HG02610 (cell line): ENCODE results near the gene COL3A1.

Experiments used
- ATAC-seq: cut with Tn5 transposase; IDR thresholded peaks from one replicate; pipeline ENCODE4 v1.9.1; 2021; ENCODE audit warnings: mild to moderate bottlenecking, moderate library complexity; ENCODE audit not compliant: unreplicated experiment

Gene COL3A1

DNA sequence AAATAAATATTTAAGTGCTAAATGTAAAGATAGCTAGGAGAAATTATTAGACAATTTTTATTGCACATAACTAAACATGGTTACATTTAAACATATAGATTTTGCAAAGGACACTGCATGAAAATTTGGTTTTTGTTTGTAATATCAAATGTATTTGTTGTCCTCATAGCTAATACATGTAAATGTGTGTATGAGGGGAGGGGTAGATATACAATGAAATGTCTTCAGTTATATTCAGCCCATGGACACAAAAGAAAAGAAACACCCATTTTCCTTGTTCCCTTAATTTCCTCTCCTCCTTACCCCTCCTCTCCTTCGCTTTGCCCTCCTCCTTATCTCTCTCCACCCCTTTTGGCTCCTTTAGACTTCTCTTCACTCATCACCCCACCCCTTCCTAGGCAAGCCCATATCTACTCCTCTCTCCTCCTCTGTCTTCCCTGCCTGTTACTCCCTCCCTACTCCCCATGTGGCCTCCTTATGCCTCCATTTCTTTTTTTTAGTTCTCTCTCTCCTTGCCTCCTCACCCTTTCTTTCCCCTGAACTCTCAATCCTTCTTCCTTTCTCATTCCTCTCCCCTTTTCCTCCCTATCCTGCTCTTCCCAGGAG lies 1.4 kb downstream of the COL3A1 start:
- no peak for ATAC-seq

DNA sequence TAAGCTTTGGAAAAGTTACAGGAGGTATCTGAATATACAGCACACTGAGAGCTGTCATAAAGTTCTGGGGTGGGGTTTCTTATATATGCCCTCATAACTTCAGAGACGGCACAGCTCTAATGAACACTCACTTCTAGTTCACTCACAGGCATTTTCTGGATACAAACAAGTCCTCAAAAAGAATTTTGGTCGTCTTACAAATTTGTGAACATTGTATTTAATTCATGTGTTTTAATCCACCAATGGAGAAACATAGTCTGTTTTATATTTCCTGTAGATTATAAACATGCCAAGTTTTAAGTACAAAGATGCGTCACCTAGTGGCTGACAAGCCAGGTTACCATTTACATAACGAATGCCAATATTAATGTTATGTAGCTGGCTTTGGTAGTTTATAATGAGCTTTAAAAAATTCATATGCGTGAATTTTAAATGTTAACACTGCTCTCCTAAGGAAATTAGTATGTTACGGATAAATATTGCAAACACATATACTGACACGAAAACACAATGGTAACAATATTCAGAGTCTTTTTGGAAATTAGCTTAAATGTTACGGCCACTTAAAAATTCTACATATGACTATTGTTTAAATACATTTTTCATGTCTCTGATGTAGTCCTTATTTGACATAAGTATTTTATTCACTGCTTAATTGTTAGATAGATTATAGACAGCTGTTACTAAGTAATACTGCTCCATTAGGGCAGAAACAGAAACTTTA lies 2.5 kb downstream of the COL3A1 start:
- no peak for ATAC-seq

DNA sequence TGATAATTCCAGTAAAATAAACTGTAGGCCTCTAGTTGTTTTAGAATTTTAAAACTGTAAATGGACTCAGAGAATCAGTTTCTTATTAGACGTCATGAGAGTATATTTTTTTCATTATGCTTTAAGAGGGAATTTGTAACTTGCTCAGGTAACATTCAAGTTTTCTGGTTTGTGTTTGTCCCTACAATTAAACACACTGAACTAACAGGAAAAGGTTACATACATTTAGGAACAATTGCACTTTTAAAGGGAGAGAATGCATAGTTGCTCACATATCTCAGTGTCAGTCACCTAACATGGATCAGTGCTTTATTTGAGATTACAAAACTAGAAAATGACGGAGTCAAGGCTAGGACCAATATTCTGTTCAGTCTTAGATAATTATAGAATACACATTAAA lies 3.1 kb downstream of the COL3A1 start:
- ATAC-seq, result no peak

DNA sequence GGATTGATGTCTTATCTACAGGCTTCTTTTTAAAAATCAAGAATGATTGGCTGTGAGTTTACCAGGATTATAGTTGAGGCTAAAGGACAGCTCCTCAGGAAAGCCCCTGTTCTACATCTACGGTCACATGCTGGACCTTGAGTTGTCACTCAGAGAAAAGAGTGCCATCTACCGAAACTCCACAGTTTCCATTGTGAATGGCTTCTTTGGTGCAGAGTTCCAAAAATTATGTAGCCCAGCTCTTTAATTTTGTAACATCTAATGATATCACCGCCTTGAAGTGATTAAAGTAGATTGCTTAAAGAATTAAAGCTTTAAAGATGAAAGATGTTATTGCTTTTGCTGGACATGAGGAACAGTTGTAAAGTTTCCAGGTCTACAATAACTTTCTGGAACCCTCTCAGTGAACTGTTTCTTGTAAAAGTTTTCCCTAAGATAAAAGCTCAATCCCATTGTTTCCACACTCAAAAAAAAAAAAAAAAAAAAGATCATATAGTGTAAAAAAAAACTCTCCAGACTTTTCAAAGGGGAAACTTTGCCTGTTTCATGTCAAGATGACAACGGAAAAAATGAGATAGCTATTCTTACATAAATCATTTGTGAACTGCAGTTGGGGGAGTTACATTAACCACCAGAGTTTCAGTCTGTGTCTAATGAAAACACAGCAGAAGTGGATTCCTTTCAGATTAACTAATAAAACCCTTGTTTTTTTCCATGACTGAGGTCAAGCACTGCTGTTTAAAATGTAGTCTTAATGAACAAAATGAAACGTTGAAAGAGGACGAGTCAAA lies 4.3 kb downstream of the COL3A1 start:
- ATAC-seq, result peak; percentile 92

GRCh38 chr2:188979187-188980114 lies 5.3 kb downstream of the COL3A1 start:
- no peak for ATAC-seq

DNA sequence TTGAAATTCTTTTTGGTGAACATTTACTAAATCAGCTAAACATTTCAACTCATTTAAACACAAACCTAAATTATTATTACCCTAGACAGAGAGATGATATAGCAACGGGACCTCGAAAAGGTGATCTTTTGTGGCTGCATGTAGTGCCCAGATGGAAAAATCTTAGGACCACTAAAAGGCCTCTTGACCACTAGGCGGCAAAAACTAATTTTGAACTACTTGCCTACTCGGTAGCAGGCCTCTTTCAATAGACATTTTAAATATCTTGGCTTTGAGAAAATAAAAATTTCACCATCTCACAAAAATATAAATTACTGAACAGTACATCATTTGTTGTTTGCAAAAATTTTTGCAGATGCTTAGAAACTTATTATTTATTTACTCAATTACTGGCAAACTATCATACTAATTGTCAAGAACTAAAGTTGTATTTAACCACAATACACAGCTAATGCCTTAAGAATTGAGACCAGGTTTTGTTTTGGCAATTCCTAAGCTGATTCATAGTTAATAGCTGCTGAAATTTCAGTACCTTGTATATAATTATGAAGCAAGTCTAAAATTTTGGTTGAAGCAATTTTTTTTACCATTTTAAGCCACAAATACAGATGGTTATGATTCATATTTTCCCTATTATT lies 9.4 kb downstream of the COL3A1 start:
- no peak for ATAC-seq

GRCh38 chr2:188984065-188984491 lies 9.9 kb downstream of the COL3A1 start:
- no peak for ATAC-seq

GRCh38 chr2:188984680-188985079 lies 10.5 kb downstream of the COL3A1 start:
- no peak for ATAC-seq

DNA sequence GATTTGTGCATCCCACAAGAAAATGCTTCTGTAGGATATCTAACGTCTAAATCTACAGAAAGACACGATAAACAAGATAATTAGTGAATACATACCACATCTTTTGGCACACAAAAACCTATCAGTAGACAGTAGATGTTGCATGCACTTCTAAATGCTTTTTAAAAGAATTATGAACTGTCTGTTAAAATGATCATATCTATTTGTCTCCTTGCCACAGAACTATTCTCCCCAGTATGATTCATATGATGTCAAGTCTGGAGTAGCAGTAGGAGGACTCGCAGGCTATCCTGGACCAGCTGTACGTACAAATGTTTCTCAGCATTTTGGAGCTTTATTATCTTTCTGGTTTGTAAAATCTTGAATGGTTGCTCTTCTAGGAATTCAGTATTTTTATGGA lies 12.7 kb downstream of the COL3A1 start:
- no peak for ATAC-seq

GRCh38 chr2:188993247-188993646 lies 19.1 kb downstream of the COL3A1 start:
- ATAC-seq, result no peak

GRCh38 chr2:188997263-188997662 lies 23.1 kb downstream of the COL3A1 start:
- no peak for ATAC-seq

- ATAC-seq, result no peak
Measured at GRCh38 chr2:189000221-189000620, 26.0 kb downstream of the COL3A1 start.

DNA sequence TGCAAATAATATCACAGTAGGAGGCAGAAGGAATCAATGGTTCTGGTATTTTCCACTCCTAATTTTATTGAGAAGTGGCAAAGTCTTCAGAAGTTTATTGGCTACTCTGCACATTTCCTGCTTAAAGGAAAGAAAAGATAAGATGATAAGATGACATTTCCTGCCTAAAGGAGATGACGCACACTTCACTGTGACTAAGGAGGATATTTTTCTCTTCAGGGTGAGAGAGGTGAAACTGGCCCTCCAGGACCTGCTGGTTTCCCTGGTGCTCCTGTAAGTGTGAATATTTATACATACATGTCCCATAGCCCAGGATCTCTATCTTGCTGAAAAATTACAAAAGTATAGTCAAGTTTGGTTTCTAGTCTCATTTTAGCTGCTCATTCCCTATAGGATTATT lies 27.9 kb downstream of the COL3A1 start:
- ATAC-seq, result no peak

DNA sequence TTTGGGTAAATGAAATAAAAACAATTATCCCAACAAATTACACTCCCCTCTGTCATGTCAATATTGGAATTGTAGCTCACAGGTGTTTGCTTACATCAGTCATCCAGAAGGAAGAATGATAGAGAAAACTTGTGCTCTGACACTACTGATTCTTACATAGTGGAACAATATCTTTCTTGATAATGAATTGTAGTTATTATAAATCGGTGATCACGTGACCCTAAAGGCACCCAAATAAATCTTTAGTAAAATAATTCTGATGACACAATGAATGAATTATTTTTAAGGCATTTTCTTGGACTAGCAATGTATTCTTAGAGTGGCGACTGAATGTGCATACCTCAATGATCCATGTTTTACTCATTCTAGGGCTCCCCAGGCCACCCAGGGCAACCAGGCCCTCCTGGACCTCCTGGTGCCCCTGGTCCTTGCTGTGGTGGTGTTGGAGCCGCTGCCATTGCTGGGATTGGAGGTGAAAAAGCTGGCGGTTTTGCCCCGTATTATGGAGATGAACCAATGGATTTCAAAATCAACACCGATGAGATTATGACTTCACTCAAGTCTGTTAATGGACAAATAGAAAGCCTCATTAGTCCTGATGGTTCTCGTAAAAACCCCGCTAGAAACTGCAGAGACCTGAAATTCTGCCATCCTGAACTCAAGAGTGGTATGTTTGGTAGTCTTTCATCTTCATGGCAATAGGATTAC lies 34.5 kb downstream of the COL3A1 start:
- ATAC-seq, result no peak

GRCh38 chr2:189010536-189010935 lies 36.4 kb downstream of the COL3A1 start:
- no peak for ATAC-seq

- no peak for ATAC-seq
Measured at GRCh38 chr2:189012351-189012750, 38.2 kb downstream of the COL3A1 start.

GRCh38 chr2:189013031-189013430 lies 38.9 kb downstream of the COL3A1 start:
- no peak for ATAC-seq

- no peak for ATAC-seq
Measured at GRCh38 chr2:189013671-189014448, 39.7 kb downstream of the COL3A1 start.
